ENCODE results near the gene CPT1B. TPM values are rescaled to one million over a fixed set of nuclear protein-coding genes. Genes with fewer than 3 reads are reported as not detected.

Gene CPT1B
- polyA plus RNA-seq, 1 donor from 2014 or later, result 72.4 TPM

DNA sequence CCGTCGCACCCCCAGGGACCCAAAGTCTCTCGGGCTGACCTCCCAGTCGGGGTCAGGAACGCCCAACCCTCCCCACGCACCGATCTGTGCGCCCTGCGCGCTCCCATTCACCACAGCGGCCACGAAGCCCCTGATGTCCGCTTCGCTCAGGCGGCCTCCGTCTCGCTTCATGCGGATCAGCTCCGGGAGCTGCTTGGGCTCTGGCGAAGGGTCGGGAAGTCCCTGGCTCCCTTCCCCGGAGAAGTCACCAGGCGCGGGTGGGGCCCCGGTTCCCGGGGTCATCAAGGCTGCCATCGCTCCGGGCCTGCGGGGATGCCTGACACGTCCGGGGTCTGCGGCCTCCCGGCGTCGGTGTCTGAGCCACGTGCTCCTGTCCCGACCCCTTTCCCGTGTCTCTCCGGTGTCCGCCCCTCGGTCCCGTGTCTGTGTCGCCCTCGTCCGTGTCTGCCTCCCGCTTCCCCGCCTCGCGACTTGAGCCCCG lies 48.8 kb downstream of the CPT1B start:
- Histone ChIP-seq H3K4me3 (ENCODE audit: low read length) (no peak overlapping the region), H3K9ac (ENCODE audit: low read length) (no peak overlapping the region), H3K27me3 (ENCODE audit: insufficient read depth, low read depth, low read length) (peaks cover 34% of the 10 kb centered on the region), H3F3A (ENCODE audit: insufficient read depth, low read length, poor library complexity, severe bottlenecking) (no peaks in the 10 kb centered on the region), H3K9me3 (ENCODE audit: low read length) (no peaks in the 10 kb centered on the region), H3K79me2 (replicated peaks; ENCODE audit: insufficient read depth, low read length) (no peaks in the 10 kb centered on the region), H3K4me2 (ENCODE audit: low read length) (no peak overlapping the region), H3K27ac (ENCODE audit: low read length) (no peak overlapping the region), H3K9me2 (ENCODE audit: insufficient read depth, low read length) (no peaks in the 10 kb centered on the region), H2AFZ (ENCODE audit: low read depth, low read length) (no peak overlapping the region), H4K20me1 (ENCODE audit: insufficient read depth) (no peaks in the 10 kb centered on the region), H3K36me3 (ENCODE audit: insufficient read depth, low read length) (no peaks in the 10 kb centered on the region)
- TF ChIP-seq SMC3 (conservative IDR thresholded peaks at IDR 0.05; ENCODE audit: poor library complexity) (no peak), TAF1 (IDR thresholded peaks at IDR 0.05; ENCODE audit: low read depth) (no peak), POLR2AphosphoS5 (IDR thresholded peaks at IDR 0.05) (no peak), EP300 (conservative IDR thresholded peaks at IDR 0.05; ENCODE audit: poor library complexity, severe bottlenecking) (no peak), MXI1 (conservative IDR thresholded peaks at IDR 0.05; ENCODE audit: poor library complexity, severe bottlenecking) (no peak), RAD21 (conservative IDR thresholded peaks at IDR 0.05) (no peak), EZH2 (IDR thresholded peaks at IDR 0.05; ENCODE audit: borderline replicate concordance, insufficient read depth, low read length, poor library complexity, severe bottlenecking) (no peak)
- TF ChIP-seq, protein P1, sequence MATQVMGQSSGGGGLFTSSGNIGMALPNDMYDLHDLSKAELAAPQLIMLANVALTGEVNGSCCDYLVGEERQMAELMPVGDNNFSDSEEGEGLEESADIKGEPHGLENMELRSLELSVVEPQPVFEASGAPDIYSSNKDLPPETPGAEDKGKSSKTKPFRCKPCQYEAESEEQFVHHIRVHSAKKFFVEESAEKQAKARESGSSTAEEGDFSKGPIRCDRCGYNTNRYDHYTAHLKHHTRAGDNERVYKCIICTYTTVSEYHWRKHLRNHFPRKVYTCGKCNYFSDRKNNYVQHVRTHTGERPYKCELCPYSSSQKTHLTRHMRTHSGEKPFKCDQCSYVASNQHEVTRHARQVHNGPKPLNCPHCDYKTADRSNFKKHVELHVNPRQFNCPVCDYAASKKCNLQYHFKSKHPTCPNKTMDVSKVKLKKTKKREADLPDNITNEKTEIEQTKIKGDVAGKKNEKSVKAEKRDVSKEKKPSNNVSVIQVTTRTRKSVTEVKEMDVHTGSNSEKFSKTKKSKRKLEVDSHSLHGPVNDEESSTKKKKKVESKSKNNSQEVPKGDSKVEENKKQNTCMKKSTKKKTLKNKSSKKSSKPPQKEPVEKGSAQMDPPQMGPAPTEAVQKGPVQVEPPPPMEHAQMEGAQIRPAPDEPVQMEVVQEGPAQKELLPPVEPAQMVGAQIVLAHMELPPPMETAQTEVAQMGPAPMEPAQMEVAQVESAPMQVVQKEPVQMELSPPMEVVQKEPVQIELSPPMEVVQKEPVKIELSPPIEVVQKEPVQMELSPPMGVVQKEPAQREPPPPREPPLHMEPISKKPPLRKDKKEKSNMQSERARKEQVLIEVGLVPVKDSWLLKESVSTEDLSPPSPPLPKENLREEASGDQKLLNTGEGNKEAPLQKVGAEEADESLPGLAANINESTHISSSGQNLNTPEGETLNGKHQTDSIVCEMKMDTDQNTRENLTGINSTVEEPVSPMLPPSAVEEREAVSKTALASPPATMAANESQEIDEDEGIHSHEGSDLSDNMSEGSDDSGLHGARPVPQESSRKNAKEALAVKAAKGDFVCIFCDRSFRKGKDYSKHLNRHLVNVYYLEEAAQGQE (IDR thresholded peaks at IDR 0.05; ENCODE audit: borderline replicate concordance), result no peak
- TF ChIP-seq, protein P2, sequence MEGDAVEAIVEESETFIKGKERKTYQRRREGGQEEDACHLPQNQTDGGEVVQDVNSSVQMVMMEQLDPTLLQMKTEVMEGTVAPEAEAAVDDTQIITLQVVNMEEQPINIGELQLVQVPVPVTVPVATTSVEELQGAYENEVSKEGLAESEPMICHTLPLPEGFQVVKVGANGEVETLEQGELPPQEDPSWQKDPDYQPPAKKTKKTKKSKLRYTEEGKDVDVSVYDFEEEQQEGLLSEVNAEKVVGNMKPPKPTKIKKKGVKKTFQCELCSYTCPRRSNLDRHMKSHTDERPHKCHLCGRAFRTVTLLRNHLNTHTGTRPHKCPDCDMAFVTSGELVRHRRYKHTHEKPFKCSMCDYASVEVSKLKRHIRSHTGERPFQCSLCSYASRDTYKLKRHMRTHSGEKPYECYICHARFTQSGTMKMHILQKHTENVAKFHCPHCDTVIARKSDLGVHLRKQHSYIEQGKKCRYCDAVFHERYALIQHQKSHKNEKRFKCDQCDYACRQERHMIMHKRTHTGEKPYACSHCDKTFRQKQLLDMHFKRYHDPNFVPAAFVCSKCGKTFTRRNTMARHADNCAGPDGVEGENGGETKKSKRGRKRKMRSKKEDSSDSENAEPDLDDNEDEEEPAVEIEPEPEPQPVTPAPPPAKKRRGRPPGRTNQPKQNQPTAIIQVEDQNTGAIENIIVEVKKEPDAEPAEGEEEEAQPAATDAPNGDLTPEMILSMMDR (IDR thresholded peaks at IDR 0.05; ENCODE audit: poor library complexity, severe bottlenecking), result no peak

DNA sequence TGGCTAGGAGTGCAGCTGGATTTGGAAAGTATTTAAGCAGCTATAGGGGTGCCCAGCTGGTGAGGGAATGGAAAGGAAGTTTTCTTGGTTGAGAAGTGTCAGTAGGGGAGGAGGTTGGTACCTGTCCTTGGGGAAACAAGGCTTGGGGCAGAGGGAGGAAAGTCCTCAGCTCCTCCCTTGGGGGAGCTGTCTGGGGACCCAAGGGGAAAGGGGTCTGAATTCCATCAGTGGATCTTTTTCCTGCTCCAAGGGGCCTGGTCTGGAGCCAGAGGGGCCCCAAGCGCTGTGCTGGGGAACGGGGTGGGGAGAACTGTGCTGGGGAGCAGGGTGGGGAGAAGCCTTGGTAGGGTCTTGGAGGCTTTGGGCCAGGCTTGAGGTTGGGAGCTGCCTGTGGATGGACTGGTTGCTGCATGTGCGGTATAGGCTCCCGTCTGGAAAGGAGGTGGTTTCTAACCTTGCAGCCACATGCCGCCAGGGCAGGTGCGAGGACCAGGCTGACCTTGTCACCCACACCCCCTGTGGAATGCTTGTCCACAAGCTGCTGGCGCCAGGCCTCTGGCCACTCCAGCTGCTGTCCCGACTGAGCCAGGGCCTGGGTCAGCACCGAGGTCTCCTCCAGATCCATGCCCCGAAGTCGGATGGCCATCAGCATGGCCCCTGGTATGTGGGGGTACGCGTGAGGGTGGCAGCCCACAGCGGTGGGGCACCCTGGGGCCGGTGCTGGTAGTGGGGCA lies 49.4 kb downstream of the CPT1B start:
- Histone ChIP-seq H3K36me3 (ENCODE audit: insufficient read depth, low read length) (no peaks in the 10 kb centered on the region), H3K27ac (ENCODE audit: low read length) (no peak overlapping the region), H2AFZ (ENCODE audit: low read depth, low read length) (no peak overlapping the region), H4K20me1 (ENCODE audit: insufficient read depth) (no peaks in the 10 kb centered on the region), H3K9ac (ENCODE audit: low read length) (no peak overlapping the region), H3K4me2 (ENCODE audit: low read length) (no peak overlapping the region), H3K79me2 (replicated peaks; ENCODE audit: insufficient read depth, low read length) (no peaks in the 10 kb centered on the region), H3K27me3 (ENCODE audit: insufficient read depth, low read depth, low read length) (peaks cover 34% of the 10 kb centered on the region), H3K9me3 (ENCODE audit: low read length) (no peaks in the 10 kb centered on the region), H3F3A (ENCODE audit: insufficient read depth, low read length, poor library complexity, severe bottlenecking) (no peaks in the 10 kb centered on the region), H3K4me3 (ENCODE audit: low read length) (no peak overlapping the region), H3K9me2 (ENCODE audit: insufficient read depth, low read length) (no peaks in the 10 kb centered on the region)
- TF ChIP-seq EP300 (conservative IDR thresholded peaks at IDR 0.05; ENCODE audit: poor library complexity, severe bottlenecking), result no peak
- no peak for TF ChIP-seq POLR2AphosphoS5 (IDR thresholded peaks at IDR 0.05)
- TF ChIP-seq MXI1 (conservative IDR thresholded peaks at IDR 0.05; ENCODE audit: poor library complexity, severe bottlenecking), result no peak
- TF ChIP-seq SMC3 (conservative IDR thresholded peaks at IDR 0.05; ENCODE audit: poor library complexity), result no peak
- TF ChIP-seq, protein P2 (IDR thresholded peaks at IDR 0.05; ENCODE audit: poor library complexity, severe bottlenecking), result no peak
- no peak for TF ChIP-seq TAF1 (IDR thresholded peaks at IDR 0.05; ENCODE audit: low read depth)
- TF ChIP-seq, protein P1 (IDR thresholded peaks at IDR 0.05; ENCODE audit: borderline replicate concordance), result no peak
- no peak for TF ChIP-seq EZH2 (IDR thresholded peaks at IDR 0.05; ENCODE audit: borderline replicate concordance, insufficient read depth, low read length, poor library complexity, severe bottlenecking)
- TF ChIP-seq RAD21 (conservative IDR thresholded peaks at IDR 0.05), result no peak

Measured in neural cell (in vitro differentiated cells).